ENCODE measurements around the gene GRM1. TPM values are rescaled to one million over a fixed set of nuclear protein-coding genes. Genes with fewer than 3 reads are reported as not detected.

The GRM1 gene
- total RNA-seq, 1 donor from 2014 or later, result 6.7 TPM

GRCh38 chr6:146244630-146245143, 215.8 kb downstream of the GRM1 start:
- no peak for DNase-seq
- H3K36me3 ChIP-seq, result no peaks in the 10 kb centered on the region
- no peak overlapping the region for H3K27ac ChIP-seq (replicated peaks)
- H3K4me3 ChIP-seq, result no peak overlapping the region
- no peaks in the 10 kb centered on the region for H3K4me1 ChIP-seq
- peaks cover 25% of the 10 kb centered on the region for H3K9me3 ChIP-seq (replicated peaks)
- intact Hi-C loops (cut with micrococcal nuclease), result no loop called here
- no peaks in the 10 kb centered on the region for H3K27me3 ChIP-seq (ENCODE audit: low read depth)
- TF ChIP-seq CTCF (IDR thresholded peaks at IDR 0.05; ENCODE audit: borderline replicate concordance), result no peak

DNA sequence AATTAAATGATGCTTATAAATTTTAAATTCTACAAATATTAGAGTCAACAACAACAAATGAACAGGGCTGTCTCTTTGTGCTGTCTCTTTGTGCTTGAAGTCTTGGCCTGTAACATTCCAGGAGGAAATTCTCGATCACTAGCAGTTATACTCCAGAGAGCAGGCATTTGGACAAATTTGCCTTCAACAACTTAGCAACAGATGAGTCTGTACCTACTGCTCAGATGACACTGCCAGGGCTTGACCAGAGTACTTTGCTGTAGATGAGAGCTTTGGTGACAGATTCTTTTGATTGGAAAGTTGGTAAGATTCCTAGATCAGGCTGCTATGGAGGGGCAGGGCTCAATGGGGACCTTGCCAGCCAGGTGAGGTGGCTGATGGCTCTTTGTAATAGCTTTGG, 217.2 kb downstream of the GRM1 start:
- peaks cover 25% of the 10 kb centered on the region for H3K9me3 ChIP-seq (replicated peaks)
- TF ChIP-seq CTCF (IDR thresholded peaks at IDR 0.05; ENCODE audit: borderline replicate concordance), result no peak
- intact Hi-C loops (cut with micrococcal nuclease), result no loop called here

DNA sequence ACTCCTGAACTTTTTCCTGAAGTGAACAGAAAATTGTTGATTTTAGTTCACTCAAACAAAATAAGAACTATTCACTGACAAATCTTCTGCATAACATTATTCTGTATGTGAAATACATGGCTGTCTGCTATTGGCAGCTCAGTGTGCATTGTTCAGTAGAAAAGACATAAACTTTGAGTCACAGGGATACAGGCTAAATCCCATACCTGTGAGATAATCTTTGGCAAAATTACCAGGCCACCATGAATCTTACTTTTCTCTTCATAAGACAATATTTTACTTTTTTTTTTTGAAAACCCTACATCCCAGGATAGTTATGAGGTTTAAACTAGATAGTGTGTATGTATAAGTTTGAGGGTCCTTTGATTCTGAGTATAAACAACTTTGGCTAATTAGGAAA, 224.8 kb downstream of the GRM1 start:
- no peak overlapping the region for H3K27ac ChIP-seq (replicated peaks)
- no peaks in the 10 kb centered on the region for H3K27me3 ChIP-seq (ENCODE audit: low read depth)
- TF ChIP-seq CTCF (IDR thresholded peaks at IDR 0.05; ENCODE audit: borderline replicate concordance), result no peak
- intact Hi-C loops (cut with micrococcal nuclease), result no loop called here
- H3K36me3 ChIP-seq, result no peaks in the 10 kb centered on the region
- H3K4me1 ChIP-seq, result no peaks in the 10 kb centered on the region
- no peaks in the 10 kb centered on the region for H3K9me3 ChIP-seq (replicated peaks)
- H3K4me3 ChIP-seq, result no peak overlapping the region
- no peak for DNase-seq

More for the DNA sequence above, 217.2 kb downstream of the GRM1 start:
- DNase-seq, result no peak
- Histone ChIP-seq H3K27ac (replicated peaks) (no peak overlapping the region), H3K4me1 (no peaks in the 10 kb centered on the region), H3K36me3 (no peaks in the 10 kb centered on the region), H3K27me3 (ENCODE audit: low read depth) (no peaks in the 10 kb centered on the region), H3K4me3 (no peak overlapping the region)

- H3K9me3 ChIP-seq (replicated peaks), result no peaks in the 10 kb centered on the region
- intact Hi-C loops (cut with micrococcal nuclease), result no loop called here
- H3K27me3 ChIP-seq (ENCODE audit: low read depth), result no peaks in the 10 kb centered on the region
- no peak overlapping the region for H3K27ac ChIP-seq (replicated peaks)
- H3K4me3 ChIP-seq, result no peak overlapping the region
- TF ChIP-seq CTCF (IDR thresholded peaks at IDR 0.05; ENCODE audit: borderline replicate concordance), result no peak
- no peaks in the 10 kb centered on the region for H3K36me3 ChIP-seq
- DNase-seq, result no peak
- H3K4me1 ChIP-seq, result no peaks in the 10 kb centered on the region
Observed at GRCh38 chr6:146258206-146258605, 229.3 kb downstream of the GRM1 start.

DNA sequence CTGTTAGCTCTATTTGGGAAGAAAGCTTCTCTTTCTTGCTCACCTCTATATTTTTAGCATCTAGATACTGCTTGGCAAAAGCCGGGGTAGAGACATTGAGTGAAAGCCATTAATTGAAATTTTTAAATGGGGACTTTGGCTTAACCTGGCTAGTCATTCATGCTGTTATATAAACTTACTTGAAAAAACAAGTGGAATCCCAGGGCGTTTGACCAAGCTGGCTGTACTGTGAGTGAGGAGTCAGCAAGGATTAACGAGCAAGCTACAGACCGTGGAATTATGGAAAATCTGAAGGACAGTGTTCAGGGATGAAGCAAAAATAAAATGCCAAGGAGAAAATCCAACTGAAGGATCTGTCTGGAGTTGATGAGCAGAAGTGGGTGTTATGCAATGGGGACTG, 232.0 kb downstream of the GRM1 start:
- H3K27me3 ChIP-seq (ENCODE audit: low read depth), result no peaks in the 10 kb centered on the region
- no peaks in the 10 kb centered on the region for H3K36me3 ChIP-seq
- no peaks in the 10 kb centered on the region for H3K4me1 ChIP-seq
- DNase-seq, result no peak
- no peak overlapping the region for H3K4me3 ChIP-seq
- H3K27ac ChIP-seq (replicated peaks), result no peak overlapping the region
- H3K9me3 ChIP-seq (replicated peaks), result peaks cover 7% of the 10 kb centered on the region
- TF ChIP-seq CTCF (IDR thresholded peaks at IDR 0.05; ENCODE audit: borderline replicate concordance), result no peak
- intact Hi-C loops (cut with micrococcal nuclease), result no loop called here
